DMS79 (cell line): Measurements from ENCODE around the gene PDXDC1.
"Not testable (repeated sequence)": the region's sequence is repeated elsewhere in the genome, so short reads cannot be mapped to it uniquely, and the experiment has no call there.

Experiments used
- DNase-seq: peaks from one replicate; lab custom pipeline; 2025; lab: John Stamatoyannopoulos, UW

The PDXDC1 gene

GRCh38 chr16:14974331-14974655 is 533 bp upstream of the PDXDC1 start:
- DNase-seq, result not testable (repeated sequence)

GRCh38 chr16:14975418-14976194 is 780 bp downstream of the PDXDC1 start:
- not testable (repeated sequence) for DNase-seq

- not testable (repeated sequence) for DNase-seq
Measured at GRCh38 chr16:14976971-14977736, 2.3 kb downstream of the PDXDC1 start.

- DNase-seq, result not testable (repeated sequence)
Measured at GRCh38 chr16:14978281-14978680, 3.5 kb downstream of the PDXDC1 start.

GRCh38 chr16:14978908-14979307 is 4.1 kb downstream of the PDXDC1 start:
- not testable (repeated sequence) for DNase-seq

- not testable (repeated sequence) for DNase-seq
Measured at GRCh38 chr16:14981234-14981633, 6.4 kb downstream of the PDXDC1 start.

GRCh38 chr16:14982521-14982920 is 7.7 kb downstream of the PDXDC1 start:
- not testable (repeated sequence) for DNase-seq

- not testable (repeated sequence) for DNase-seq
Measured at GRCh38 chr16:14988092-14988491, 13.3 kb downstream of the PDXDC1 start.

- not testable (repeated sequence) for DNase-seq
Measured at GRCh38 chr16:14988661-14989191, 13.9 kb downstream of the PDXDC1 start.

- DNase-seq, result not testable (repeated sequence)
Measured at GRCh38 chr16:14989291-14990281, 14.8 kb downstream of the PDXDC1 start.

GRCh38 chr16:14993277-14994151 is 18.7 kb downstream of the PDXDC1 start:
- DNase-seq, result not testable (repeated sequence)

GRCh38 chr16:14996702-14997101 is 21.9 kb downstream of the PDXDC1 start:
- not testable (repeated sequence) for DNase-seq

GRCh38 chr16:14998300-14998699 is 23.5 kb downstream of the PDXDC1 start:
- DNase-seq, result not testable (repeated sequence)

- not testable (repeated sequence) for DNase-seq
Measured at GRCh38 chr16:14999845-15000244, 25.0 kb downstream of the PDXDC1 start.

GRCh38 chr16:15002448-15002847 is 27.6 kb downstream of the PDXDC1 start:
- not testable (repeated sequence) for DNase-seq

GRCh38 chr16:15005357-15006132 is 30.7 kb downstream of the PDXDC1 start:
- DNase-seq, result not testable (repeated sequence)

GRCh38 chr16:15008647-15009046 is 33.8 kb downstream of the PDXDC1 start:
- DNase-seq, result not testable (repeated sequence)

GRCh38 chr16:15012941-15013340 is 38.1 kb downstream of the PDXDC1 start:
- not testable (repeated sequence) for DNase-seq

GRCh38 chr16:15015671-15016070 is 40.8 kb downstream of the PDXDC1 start:
- DNase-seq, result not testable (repeated sequence)

- DNase-seq, result not testable (repeated sequence)
Measured at GRCh38 chr16:15016354-15016753, 41.5 kb downstream of the PDXDC1 start.
